Measurements from ENCODE around the gene ERFL. TPM values are rescaled to one million over a fixed set of nuclear protein-coding genes. Genes with fewer than 3 reads are reported as not detected.

The ERFL gene
- total RNA-seq, 1 donor from 2014 or later: 0.67 TPM

DNA sequence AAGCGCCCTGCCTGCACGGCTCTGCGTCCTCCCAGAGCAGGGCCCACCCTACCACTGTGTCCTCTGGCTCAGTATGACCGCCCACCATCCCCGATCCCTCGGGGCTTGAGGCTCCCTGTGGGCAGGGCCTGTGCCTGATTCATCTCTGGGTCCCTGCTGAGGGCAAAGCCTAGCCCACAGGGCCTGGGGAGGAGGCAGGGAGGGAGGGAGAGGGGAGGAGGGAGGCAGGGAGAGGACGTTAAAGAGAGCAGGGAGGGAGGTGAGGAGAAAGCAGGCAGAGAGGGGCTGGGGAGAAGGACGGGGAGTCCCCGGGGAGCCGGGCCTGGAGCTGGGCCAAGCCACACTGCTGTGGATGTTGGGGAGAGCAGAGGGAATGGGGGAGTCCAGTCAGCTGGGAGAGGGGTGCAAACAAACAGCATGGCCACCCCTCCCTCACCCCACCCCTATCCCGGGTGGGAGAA is 4.0 kb upstream of the ERFL start:
- DNase-seq (ENCODE audit: low spot score in 2 of 2, unreplicated experiment in 2 of 2): no peak
- Mint-ChIP-seq H3K9me3 (no peaks in the 10 kb centered on the region), H3K36me3 (no peaks in the 10 kb centered on the region), H3K27ac (no peak overlapping the region), H3K4me1 (peaks cover 21% of the 10 kb centered on the region), H3K4me3 (no peak overlapping the region), H3K27me3 (ENCODE audit: low read depth) (peaks cover 83% of the 10 kb centered on the region)
- TF ChIP-seq CTCF (IDR thresholded peaks at IDR 0.05; ENCODE audit: unreplicated experiment): no peak

DNA sequence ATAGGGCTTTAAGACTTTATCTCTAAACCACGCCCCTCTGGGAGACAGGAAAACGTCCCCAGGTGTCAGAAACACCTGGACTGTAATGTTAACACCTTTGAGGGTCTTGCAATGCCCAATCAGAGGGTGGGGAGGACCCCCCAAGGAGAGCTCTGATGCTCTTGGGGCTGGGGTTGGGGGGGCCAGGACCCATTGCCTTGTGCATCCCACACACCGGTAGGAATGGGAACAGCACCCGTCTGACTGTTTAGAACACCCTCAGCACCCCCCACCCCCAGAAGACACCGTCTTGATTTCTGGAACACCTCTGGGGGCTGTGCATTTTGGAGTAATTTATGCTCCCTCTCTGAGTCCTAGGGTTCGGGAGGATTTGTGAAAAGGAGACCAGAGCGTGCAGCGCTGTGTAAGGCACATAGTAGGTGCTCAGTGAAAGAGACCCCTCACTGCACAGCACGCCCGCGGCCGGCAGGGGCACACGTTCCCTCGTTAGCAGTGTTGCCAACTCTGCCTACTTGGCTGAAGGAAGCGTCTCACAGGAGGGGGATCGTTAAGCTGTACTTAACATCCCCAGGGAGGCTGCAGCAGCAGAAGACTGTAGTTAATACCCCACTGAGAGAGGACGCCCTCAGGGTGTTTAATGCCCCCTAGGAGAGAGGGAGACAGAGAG is 2.8 kb upstream of the ERFL start:
- no peaks in the 10 kb centered on the region for H3K9me3 Mint-ChIP-seq
- H3K27ac Mint-ChIP-seq: no peak overlapping the region
- no peaks in the 10 kb centered on the region for H3K36me3 Mint-ChIP-seq
- H3K27me3 Mint-ChIP-seq (ENCODE audit: low read depth): peaks cover 74% of the 10 kb centered on the region
- TF ChIP-seq CTCF (IDR thresholded peaks at IDR 0.05; ENCODE audit: unreplicated experiment): no peak
- no peak for DNase-seq (ENCODE audit: low spot score in 2 of 2, unreplicated experiment in 2 of 2)
- peaks cover 18% of the 10 kb centered on the region for H3K4me1 Mint-ChIP-seq
- H3K4me3 Mint-ChIP-seq: no peak overlapping the region

- peak overlapping the region; percentile 40 for H3K4me3 Mint-ChIP-seq
- H3K4me1 Mint-ChIP-seq: peaks cover 16% of the 10 kb centered on the region
- H3K36me3 Mint-ChIP-seq: no peaks in the 10 kb centered on the region
- peaks cover 70% of the 10 kb centered on the region for H3K27me3 Mint-ChIP-seq (ENCODE audit: low read depth)
- no peaks in the 10 kb centered on the region for H3K9me3 Mint-ChIP-seq
- no peak overlapping the region for H3K27ac Mint-ChIP-seq
- no peak for TF ChIP-seq CTCF (IDR thresholded peaks at IDR 0.05; ENCODE audit: unreplicated experiment)
- no peak for DNase-seq (ENCODE audit: low spot score in 2 of 2, unreplicated experiment in 2 of 2)
Observed at GRCh38 chr19:41930322-41930722, 2.1 kb upstream of the ERFL start.

GRCh38 chr19:41929536-41930071 is 1.4 kb upstream of the ERFL start:
- Mint-ChIP-seq H3K4me1 (peaks cover 10% of the 10 kb centered on the region), H3K27me3 (ENCODE audit: low read depth) (peaks cover 63% of the 10 kb centered on the region), H3K36me3 (no peaks in the 10 kb centered on the region), H3K4me3 (peak overlapping the region; percentile 56), H3K9me3 (no peaks in the 10 kb centered on the region), H3K27ac (no peak overlapping the region)
- TF ChIP-seq CTCF (IDR thresholded peaks at IDR 0.05; ENCODE audit: unreplicated experiment): no peak
- DNase-seq (ENCODE audit: low spot score in 2 of 2, unreplicated experiment in 2 of 2): no peak

DNA sequence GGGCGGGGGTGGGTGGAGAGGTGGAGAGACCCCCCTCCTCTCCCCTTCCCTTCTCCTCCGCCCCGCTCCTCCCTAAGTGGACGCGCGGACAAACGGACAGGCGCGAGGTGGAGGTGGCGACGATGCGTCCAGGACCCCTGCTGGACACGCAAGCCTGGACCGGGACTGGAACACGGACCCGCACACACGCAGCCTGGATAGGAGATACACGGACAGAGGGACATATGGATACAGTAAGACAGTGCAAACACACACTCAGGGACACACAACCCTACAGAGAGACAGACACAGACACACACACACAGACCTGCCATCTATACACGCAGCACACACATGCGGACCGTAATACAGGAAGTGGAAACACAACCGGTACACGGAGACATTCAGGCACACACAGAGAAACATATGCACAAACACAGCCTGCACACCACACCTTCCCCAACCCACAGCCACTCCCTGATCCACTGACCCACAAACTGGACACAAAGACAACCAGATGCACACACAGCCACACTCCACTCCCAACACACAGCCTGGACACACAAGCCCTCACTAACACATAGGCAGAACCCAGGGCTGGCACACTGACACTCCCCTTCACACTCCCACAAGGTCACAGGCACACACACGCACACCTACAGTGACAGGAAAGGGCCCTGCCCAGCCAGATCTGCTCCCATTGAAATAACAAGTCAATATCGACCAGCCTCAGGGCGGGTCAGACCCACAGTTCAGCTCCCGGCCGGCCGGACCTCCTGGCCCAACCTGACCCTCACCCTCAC is 696 bp upstream of the ERFL start:
- Mint-ChIP-seq H3K36me3 (no peaks in the 10 kb centered on the region), H3K4me3 (peak overlapping the region; percentile 56), H3K4me1 (peaks cover 10% of the 10 kb centered on the region), H3K9me3 (no peaks in the 10 kb centered on the region), H3K27me3 (ENCODE audit: low read depth) (peaks cover 56% of the 10 kb centered on the region), H3K27ac (no peak overlapping the region)
- DNase-seq (ENCODE audit: low spot score in 2 of 2, unreplicated experiment in 2 of 2): no peak
- TF ChIP-seq CTCF (IDR thresholded peaks at IDR 0.05; ENCODE audit: unreplicated experiment): no peak

Measured in mesothelial cell of epicardium (in vitro differentiated cells).